ENCODE measurements around the gene GNL1.

- TF ChIP-seq CTCF (conservative IDR thresholded peaks at IDR 0.05; ENCODE audit: low read depth, low read length) (no peak), EZH2 (IDR thresholded peaks at IDR 0.05; ENCODE audit: low read length, unreplicated experiment) (no peak), EZH2phosphoT487 (IDR thresholded peaks at IDR 0.05; ENCODE audit: borderline replicate concordance, low read length) (no peak)
These were observed 58.6 kb downstream of the GNL1 start for GRCh38 chr6:30497714-30498113.
